K562 (cell line): ENCODE results near the gene TENT4A. TPM values are rescaled to one million over a fixed set of nuclear protein-coding genes. Genes with fewer than 3 reads are reported as not detected.

Source experiments
- ATAC-seq: fragments of 200-7000 bp; cut with Tn5 transposase; 3 replicates; pipeline ENCODE4 v1.9.1; 2020; ENCODE audit warnings: moderate library complexity
- BruUV-seq: library from RNA; stranded (reverse); fragments of 400-500 nt; replicated peaks from 2 replicates; lab custom pipeline; 2021; lab: Mats Ljungman, UMichigan
- CTCF ChIA-PET: fragments of 300-600 bp; formaldehyde crosslinking; extraction: SDS; loops from one replicate; lab custom pipeline; 2021; ENCODE audit warnings: low intra/inter-chr PET ratio; lab: Yijun Ruan, JAX
- POLR2A ChIA-PET: fragments of 300-600, 350-650 bp; sonication (Branson Sonifier 250); formaldehyde crosslinking; extraction: SDS; loops from one replicate; lab custom pipeline; 2021; ENCODE audit warnings: antibody characterized with exemption, inconsistent platforms; lab: Yijun Ruan, JAX
- DNase-seq, 4 experiments: peaks; one replicate each; pipeline versions ENCODE4 v3.0.0 to v3.0.0-alpha.2; 2011 to 2018; ENCODE audit warnings: low spot score in 3 of 4, mixed read lengths in 3 of 4; ENCODE audit errors: extremely low read depth in 1 of 4
- FAIRE-seq: peaks from 2 replicates; lab custom pipeline; 2011; peaks lifted over from hg19 to GRCh38; lab: Jason Lieb, UNC
- H2AFZ ChIP-seq: 2 replicates; pipeline ENCODE4 v1.6.0; 2011; ENCODE audit warnings: low read depth, low read length, control low read depth, inconsistent platforms
- H3K27ac ChIP-seq: fragments of 200-600 bp; 3 replicates; pipeline ENCODE4 v1.8.0; 2011; ENCODE audit warnings: low read depth, mild to moderate bottlenecking, control low read depth, inconsistent platforms, low read length, moderate library complexity, mixed read lengths; ENCODE audit errors: extremely low read depth
- H3K27me3 ChIP-seq, 2 experiments: fragments of 300-600 bp in 1 of 2; 2 replicates in 1 of 2; 3 replicates in 1 of 2; pipeline versions ENCODE4 v1.6.0 to v1.8.0; 2011; ENCODE audit warnings: inconsistent platforms in 2 of 2, low read length in 2 of 2, mild to moderate bottlenecking in 1 of 2, mixed read lengths in 1 of 2, moderate library complexity in 1 of 2; ENCODE audit not compliant: control insufficient read depth in 2 of 2, insufficient read depth in 2 of 2
- H3K36me3 ChIP-seq: fragments of 300-600 bp; 3 replicates; pipeline ENCODE4 v1.8.0; 2011; ENCODE audit warnings: mild to moderate bottlenecking, low read length, inconsistent platforms; ENCODE audit not compliant: control insufficient read depth, insufficient read depth
- H3K4me1 ChIP-seq, 2 experiments: fragments of 200-600 bp in 1 of 2; replicated peaks in 1 of 2; 2 replicates in 1 of 2; 3 replicates in 1 of 2; pipeline versions ENCODE4 v1.5.1 to v1.8.0; 2011; ENCODE audit warnings: inconsistent platforms in 2 of 2, low read length in 2 of 2, mild to moderate bottlenecking in 1 of 2, mixed read lengths in 1 of 2, moderate library complexity in 1 of 2; ENCODE audit not compliant: control insufficient read depth in 2 of 2, insufficient read depth in 2 of 2
- H3K4me2 ChIP-seq: 2 replicates; pipeline ENCODE4 v1.6.1; 2011; ENCODE audit warnings: low read length, control low read depth, inconsistent platforms, mixed read lengths; ENCODE audit not compliant: insufficient read depth
- H3K4me3 ChIP-seq: fragments of 200-600 bp; sonication (generic), shearing (Covaris generic); 2 replicates; pipeline ENCODE4 v1.5.1; 2016; ENCODE audit warnings: control low read depth, inconsistent platforms
- H3K79me2 ChIP-seq: fragments of 200-600 bp; 3 replicates; pipeline ENCODE4 v1.8.0; 2011; ENCODE audit warnings: low read length, inconsistent platforms; ENCODE audit not compliant: control insufficient read depth, insufficient read depth
- H3K9ac ChIP-seq, 2 experiments: 2 replicates each; pipeline versions ENCODE4 v1.6.0 to v1.6.1; 2011; ENCODE audit warnings: low read depth in 2 of 2, low read length in 2 of 2, control low read depth in 1 of 2, inconsistent platforms in 1 of 2, mild to moderate bottlenecking in 1 of 2, mixed read lengths in 1 of 2; ENCODE audit not compliant: insufficient read depth in 1 of 2
- H3K9me1 ChIP-seq: one replicate; pipeline ENCODE4 v1.6.0; 2011; ENCODE audit warnings: inconsistent platforms, mild to moderate bottlenecking, low read length, moderate library complexity; ENCODE audit not compliant: control insufficient read depth, insufficient read depth
- H3K9me3 ChIP-seq: replicated peaks from 2 replicates; pipeline ENCODE4 v1.5.1; 2011; ENCODE audit warnings: low read depth, low read length, inconsistent platforms; ENCODE audit not compliant: control insufficient read depth, insufficient read depth
- H4K20me1 ChIP-seq: replicated peaks from 2 replicates; pipeline ENCODE4 v1.6.1; 2011; ENCODE audit warnings: low read length, inconsistent platforms, mixed read lengths; ENCODE audit not compliant: control insufficient read depth, insufficient read depth
- CBX5 ChIP-seq: IDR thresholded peaks from 2 replicates; pipeline ENCODE4 v1.6.1; 2014; ENCODE audit warnings: low read depth, borderline replicate concordance
- GABPB2 ChIP-seq: fragments of 250-450 bp; sonication (Bioruptor Pico); conservative IDR thresholded peaks from 2 replicates; pipeline ENCODE4 v1.5.1; 2021; ENCODE audit warnings: mild to moderate bottlenecking
- KLF13 ChIP-seq: fragments of 450-650 bp; IDR thresholded peaks from 2 replicates; pipeline ENCODE4 v1.6.1; 2016; ENCODE audit warnings: missing genetic modification characterization, low read depth, mild to moderate bottlenecking, missing compliant biosample characterization, moderate library complexity, borderline replicate concordance
- MNT ChIP-seq, 2 experiments: fragments of 450-650 bp; conservative IDR thresholded peaks; 2 replicates each; pipeline ENCODE4 v1.6.1; 2017; ENCODE audit warnings: mild to moderate bottlenecking in 2 of 2, moderate library complexity in 2 of 2
- NCOA1 ChIP-seq: fragments of 450-650 bp; IDR thresholded peaks from 2 replicates; pipeline ENCODE4 v1.6.1; 2016; ENCODE audit warnings: low read depth
- NCOA4 ChIP-seq: fragments of 450-650 bp; IDR thresholded peaks from 2 replicates; pipeline ENCODE4 v1.6.1; 2018; ENCODE audit warnings: mild to moderate bottlenecking; ENCODE audit not compliant: partially characterized antibody
- NFIX ChIP-seq: fragments of 250-450 bp; sonication (Bioruptor Pico); IDR thresholded peaks from 2 replicates; pipeline ENCODE4 v1.4.0; 2020; ENCODE audit warnings: low read depth, mild to moderate bottlenecking, moderate library complexity
- NR2C2 ChIP-seq, 2 experiments: fragments of 200-800 bp in 1 of 2; sonication (Bioruptor generic) in 1 of 2; sonication (generic) in 1 of 2; formaldehyde crosslinking in 1 of 2; IDR thresholded peaks; 2 replicates each; pipeline versions ENCODE4 v1.6.1 to v1.8.0; 2016 to 2022; ENCODE audit warnings: mild to moderate bottlenecking in 1 of 2, missing compliant biosample characterization in 1 of 2, missing genetic modification characterization in 1 of 2, missing genetic modification reagents in 1 of 2
- PHF8 ChIP-seq: fragments of 200-600 bp; sonication (generic); IDR thresholded peaks from 2 replicates; pipeline ENCODE4 v1.6.1; 2012; ENCODE audit warnings: mixed run types, mild to moderate bottlenecking, inconsistent platforms, low read length, moderate library complexity, borderline replicate concordance
- RBM34 ChIP-seq: fragments of 200-400 bp; formaldehyde crosslinking; IDR thresholded peaks from 2 replicates; pipeline ENCODE4 v1.6.1; 2018; ENCODE audit warnings: low read length, borderline replicate concordance; ENCODE audit not compliant: insufficient read depth
- SFPQ ChIP-seq: fragments of 200-400 bp; formaldehyde crosslinking; IDR thresholded peaks from 2 replicates; pipeline ENCODE4 v1.6.1; 2017; ENCODE audit warnings: mild to moderate bottlenecking, low read depth, low read length, moderate library complexity
- SLC30A9 ChIP-seq: fragments of 250-450 bp; sonication (Bioruptor Pico); IDR thresholded peaks from 2 replicates; pipeline ENCODE4 v1.8.0; 2022; ENCODE audit warnings: mild to moderate bottlenecking, moderate library complexity
- SRSF1 ChIP-seq: fragments of 200-400 bp; formaldehyde crosslinking; IDR thresholded peaks from 2 replicates; pipeline ENCODE4 v1.6.1; 2017; ENCODE audit warnings: mild to moderate bottlenecking, low read depth, low read length, moderate library complexity
- TBL1XR1 ChIP-seq, 2 experiments: IDR thresholded peaks; 2 replicates each; pipeline ENCODE4 v1.6.1; 2012; ENCODE audit warnings: improper control_type of control experiment in 2 of 2, low read length in 2 of 2, mild to moderate bottlenecking in 1 of 2
- ZNF124 ChIP-seq: sonication (generic); formaldehyde crosslinking; IDR thresholded peaks from 2 replicates; pipeline ENCODE4 v1.8.1; 2022; ENCODE audit warnings: missing genetic modification reagents
- ZNF280A ChIP-seq: fragments of 450-650 bp; IDR thresholded peaks from 2 replicates; pipeline ENCODE4 v1.6.1; 2018; ENCODE audit warnings: mild to moderate bottlenecking, low read depth; ENCODE audit not compliant: partially characterized antibody
- WGBS: fragments of 100-300 bp; shearing (Covaris generic); methylation state at CpG from one replicate; pipeline ENCODE4 v1.1.6; 2016; ENCODE audit warnings: low coverage, mixed read lengths; ENCODE audit not compliant: insufficient coverage; ENCODE audit errors: missing lambda C conversion rate; 5-methylcytosine and 5-hydroxymethylcytosine counted together
- in situ Hi-C: fragments of 300-500 bp; cut with MboI; formaldehyde crosslinking; loops from 4 replicates; pipeline ENCODE4 v1.15.0; 2018; ENCODE audit warnings: inconsistent platforms, mixed read lengths
- intact Hi-C: fragments of 100-400 bp; cut with micrococcal nuclease; formaldehyde crosslinking; loops from 2 replicates; pipeline ENCODE4 v1.14.2; 2022
- polyA plus RNA-seq, 8 experiments: library from polyadenylated mRNA; depleted of rRNA in 4 of 8; stranded (reverse) in 5 of 8; unstranded in 3 of 8; fragments of >200 nt; fragmentation: Nextera tagmentation in 2 of 8; fragmentation: Illumina TruSeq in 1 of 8; extraction: Ambion mirVana in 2 of 8; extraction: Trizol in 1 of 8; gene quantifications; 2 replicates each; pipeline versions ENCODE4 v1.2.1 to v1.2.3, GENCODE V29; 2011 to 2014; ENCODE audit warnings: inconsistent platforms in 1 of 8, missing spikeins in 1 of 8
- total RNA-seq, 7 experiments: library from RNA; depleted of rRNA in 6 of 7; stranded (reverse); fragments of >200 nt in 6 of 7; fragmentation: Illumina TruSeq in 2 of 7; extraction: Trizol in 2 of 7; gene quantifications; 2 replicates each; pipeline versions ENCODE4 v1.2.1 to v1.2.3, GENCODE V29; 2011 to 2021; ENCODE audit warnings: low replicate concordance in 1 of 7

Gene TENT4A
- total and polyA plus RNA-seq, 9 of the 15 experiments (the other 6 are each of a cell fraction or from before 2014, with no cell fraction given): 1.3 to 27.3 (median 13.0) TPM

GRCh38 chr5:6770826-6771607 lies 57.8 kb downstream of the TENT4A start:
- no peak for FAIRE-seq
- Histone ChIP-seq H3K36me3 (no peaks in the 10 kb centered on the region), H3K27ac (no peak overlapping the region), H3K9ac (no peak overlapping the region), H3K9me1 (no peaks in the 10 kb centered on the region), H3K27me3 (peaks cover 38 to 89% of the 10 kb centered on the region in 2 experiments; a peak in 4 of 5 replicates), H3K9me3 (no peaks in the 10 kb centered on the region), H3K4me3 (no peak overlapping the region), H3K4me2 (no peak overlapping the region), H3K79me2 (no peaks in the 10 kb centered on the region), H2AFZ (no peak overlapping the region), H4K20me1 (peaks cover 6% of the 10 kb centered on the region; the same call in 1 of the 2 replicates), H3K4me1 (peaks cover 0 to 15% of the 10 kb centered on the region in 2 experiments; a peak in 2 of 5 replicates)
- 0% methylated on average over 11 of the region's 11 CpGs for whole genome bisulfite sequencing
- DNase-seq: no peak
- ChIA-PET CTCF (no interaction called here), POLR2A (interaction anchor here (0.7 kb wide), 1 partner anchor 20 kb away, joined by 3 read pairs; no protein-coding TSS in a partner anchor)
- no peak for TF ChIP-seq CBX5
- no peak for TF ChIP-seq RBM34
- no peak for TF ChIP-seq NCOA4
- no peak for TF ChIP-seq NR2C2 (CRISPR knock-in tag; IDR thresholded peaks at IDR 0.05)
- TF ChIP-seq NR2C2 (tag; IDR thresholded peaks at IDR 0.05): no peak
- no peak for TF ChIP-seq SRSF1
- no peak for TF ChIP-seq KLF13 (tag)
- no peak for TF ChIP-seq NFIX
- TF ChIP-seq PHF8: no peak
- TF ChIP-seq SLC30A9 (CRISPR knock-in tag): no peak
- no peak for TF ChIP-seq NCOA1
- no peak for TF ChIP-seq ZNF124 (CRISPR knock-in tag)
- TF ChIP-seq ZNF280A: no peak
- no peak for TF ChIP-seq TBL1XR1 (IDR thresholded peaks at IDR 0.05; ENCODE audit: low read length in 2 of 2)
- TF ChIP-seq GABPB2: no peak
- TF ChIP-seq MNT (conservative IDR thresholded peaks at IDR 0.05): no peak
- TF ChIP-seq SFPQ: no peak
- intact Hi-C loops (no loop called here), in situ Hi-C loops (no loop called here)
- ATAC-seq: no peak
- no TSS peak for BruUV-seq
